ENCODE measurements around the gene NEURL1B.

GRCh38 chr5:172593306-172593705 lies 47.8 kb upstream of the NEURL1B start:
- TF ChIP-seq CTCF (IDR thresholded peaks at IDR 0.05), result no peak
- TF ChIP-seq EZH2 (IDR thresholded peaks at IDR 0.05; ENCODE audit: borderline replicate concordance, insufficient read depth, low read depth, low read length, poor library complexity, severe bottlenecking), result no peak

Data from B cell (primary cell).